HepG2 (cell line): ENCODE measurements around the gene ZBTB26. TPM values are rescaled to one million over a fixed set of nuclear protein-coding genes. Genes with fewer than 3 reads are reported as not detected.

Experiments used
- ATAC-seq: fragments of 200-7000 bp; cut with Tn5 transposase; 3 replicates; pipeline ENCODE4 v1.9.1; 2020; ENCODE audit warnings: mild to moderate bottlenecking, moderate library complexity
- BruUV-seq: library from RNA; stranded (reverse); fragments of 400-500 nt; replicated peaks from 2 replicates; lab custom pipeline; 2021; lab: Mats Ljungman, UMichigan
- CTCF ChIA-PET: fragments of 300-600 bp; formaldehyde crosslinking; extraction: SDS; loops from one replicate; lab custom pipeline; 2021; ENCODE audit warnings: low total read pairs, inconsistent platforms, low intra/inter-chr PET ratio; lab: Yijun Ruan, JAX
- POLR2A ChIA-PET: fragments of 350-600 bp; sonication (Branson Sonifier 250); formaldehyde crosslinking; loops from one replicate; lab custom pipeline; 2020; ENCODE audit warnings: antibody characterized with exemption, inconsistent platforms; lab: Yijun Ruan, JAX
- DNase-seq: peaks from one replicate; pipeline ENCODE4 v3.0.0-alpha.2; 2015; ENCODE audit warnings: low spot score
- FAIRE-seq: peaks from 3 replicates; lab custom pipeline; 2011; peaks lifted over from hg19 to GRCh38; lab: Jason Lieb, UNC
- H2AFZ ChIP-seq: one replicate; pipeline ENCODE4 v1.6.1; 2011; ENCODE audit warnings: low read length, inconsistent platforms
- H3K27ac ChIP-seq: fragments of 300-600 bp; 3 replicates; pipeline ENCODE4 v1.8.0; 2011; ENCODE audit warnings: mixed run types, mild to moderate bottlenecking, mixed read lengths, low read length, inconsistent platforms; ENCODE audit not compliant: insufficient read depth; ENCODE audit errors: extremely low read length
- H3K27me3 ChIP-seq, 2 experiments: fragments of 200-600 bp in 1 of 2; 2 replicates in 1 of 2; 3 replicates in 1 of 2; pipeline versions ENCODE4 v1.6.0 to v1.8.0; 2011; ENCODE audit warnings: low read length in 2 of 2, mild to moderate bottlenecking in 2 of 2, moderate library complexity in 2 of 2, inconsistent platforms in 1 of 2; ENCODE audit not compliant: insufficient read depth in 2 of 2, control insufficient read depth in 1 of 2
- H3K36me3 ChIP-seq, 2 experiments: fragments of 200-600 bp in 1 of 2; replicated peaks in 1 of 2; 2 replicates in 1 of 2; 3 replicates in 1 of 2; pipeline versions ENCODE4 v1.5.1 to v1.8.0; 2011; ENCODE audit warnings: low read length in 2 of 2, inconsistent platforms in 1 of 2; ENCODE audit not compliant: insufficient read depth in 2 of 2, control insufficient read depth in 1 of 2
- H3K4me1 ChIP-seq: 2 replicates; pipeline ENCODE4 v1.5.1; 2012; ENCODE audit warnings: low read length, inconsistent platforms; ENCODE audit not compliant: insufficient read depth
- H3K4me2 ChIP-seq: 2 replicates; pipeline ENCODE4 v1.6.0; 2011; ENCODE audit warnings: low read depth, low read length, inconsistent platforms
- H3K4me3 ChIP-seq, 3 experiments: fragments of 200-600 bp in 1 of 3; sonication (generic), shearing (Covaris generic) in 1 of 3; replicated peaks in 1 of 3; 2 replicates each; pipeline ENCODE4 v1.5.1; 2011 to 2016; ENCODE audit warnings: low read length in 3 of 3, inconsistent platforms in 2 of 3, low read depth in 2 of 3, mild to moderate bottlenecking in 2 of 3, control low read depth in 1 of 3, mixed read lengths in 1 of 3; ENCODE audit not compliant: insufficient read depth in 1 of 3
- H3K79me2 ChIP-seq: one replicate; pipeline ENCODE4 v1.6.1; 2011; ENCODE audit warnings: low read length, inconsistent platforms; ENCODE audit not compliant: insufficient read depth
- H3K9ac ChIP-seq: 2 replicates; pipeline ENCODE4 v1.6.0; 2011; ENCODE audit warnings: mild to moderate bottlenecking, low read depth, low read length, inconsistent platforms; ENCODE audit not compliant: insufficient read depth
- H3K9me3 ChIP-seq: 2 replicates; pipeline ENCODE4 v1.5.1; 2012; ENCODE audit warnings: mild to moderate bottlenecking, low read length
- H4K20me1 ChIP-seq: 2 replicates; pipeline ENCODE4 v1.6.0; 2011; ENCODE audit warnings: inconsistent platforms, mild to moderate bottlenecking, low read length, moderate library complexity; ENCODE audit not compliant: insufficient read depth
- KLF15 ChIP-seq: sonication (generic); formaldehyde crosslinking; IDR thresholded peaks from 2 replicates; pipeline ENCODE4 v1.8.1; 2023; ENCODE audit warnings: borderline replicate concordance, mild to moderate bottlenecking, inconsistent platforms, missing genetic modification reagents, mixed read lengths
- SSRP1 ChIP-seq: IDR thresholded peaks from 2 replicates; pipeline ENCODE4 v1.6.1; 2016; ENCODE audit warnings: control low read depth
- TEAD3 ChIP-seq: optimal IDR thresholded peaks from 2 replicates; pipeline ENCODE3; 2016; ENCODE audit warnings: borderline replicate concordance
- WGBS: methylation state at CpG from one replicate; pipeline ENCODE4 v1.1.6; 2017; ENCODE audit warnings: low lambda C conversion rate; 5-methylcytosine and 5-hydroxymethylcytosine counted together
- in situ Hi-C: cut with HindIII; loops from 2 replicates; pipeline ENCODE4 v1.10.0; 2017; ENCODE audit warnings: low pct_unique_long_range_greater_than_20kb; ENCODE audit not compliant: extremely low pct_ligation_motif_present
- intact Hi-C: fragments of 100-400 bp; cut with micrococcal nuclease; formaldehyde crosslinking; loops from one replicate; pipeline ENCODE4 v1.10.0; 2022; ENCODE audit not compliant: unreplicated experiment
- polyA plus RNA-seq, 8 experiments: library from polyadenylated mRNA; depleted of rRNA in 3 of 8; stranded (reverse) in 7 of 8; unstranded in 1 of 8; fragments of >200 nt; fragmentation: Illumina TruSeq in 4 of 8; extraction: Trizol in 4 of 8; gene quantifications; 2 replicates each; pipeline versions ENCODE4 v1.2.1 to v1.2.3, GENCODE V29; 2011 to 2016; ENCODE audit warnings: low read depth in 4 of 8, missing spikeins in 1 of 8, mixed read lengths in 1 of 8; ENCODE audit not compliant: insufficient read depth in 1 of 8
- total RNA-seq, 5 experiments: library from RNA; depleted of rRNA; stranded (reverse); fragments of >200 nt; fragmentation: Illumina TruSeq; extraction: Trizol; gene quantifications; 2 replicates each; pipeline ENCODE4 v1.2.3, GENCODE V29; 2016; ENCODE audit warnings: low read depth in 1 of 5
- TF ChIP-seq, protein P1 (sequence below): sonication (generic); formaldehyde crosslinking; IDR thresholded peaks from 2 replicates; pipeline ENCODE4 v1.4.0; 2020; ENCODE audit warnings: mild to moderate bottlenecking, missing genetic modification reagents
- TF ChIP-seq, protein P2 (sequence below): IDR thresholded peaks from 2 replicates; pipeline ENCODE4 v1.6.1; 2016; ENCODE audit warnings: low read depth, control low read depth

ZBTB26 gene
- total and polyA plus RNA-seq, 2 of the 13 experiments (the other 11 are each of a cell fraction or from before 2014, with no cell fraction given) = 4.5 to 8.6 TPM

DNA sequence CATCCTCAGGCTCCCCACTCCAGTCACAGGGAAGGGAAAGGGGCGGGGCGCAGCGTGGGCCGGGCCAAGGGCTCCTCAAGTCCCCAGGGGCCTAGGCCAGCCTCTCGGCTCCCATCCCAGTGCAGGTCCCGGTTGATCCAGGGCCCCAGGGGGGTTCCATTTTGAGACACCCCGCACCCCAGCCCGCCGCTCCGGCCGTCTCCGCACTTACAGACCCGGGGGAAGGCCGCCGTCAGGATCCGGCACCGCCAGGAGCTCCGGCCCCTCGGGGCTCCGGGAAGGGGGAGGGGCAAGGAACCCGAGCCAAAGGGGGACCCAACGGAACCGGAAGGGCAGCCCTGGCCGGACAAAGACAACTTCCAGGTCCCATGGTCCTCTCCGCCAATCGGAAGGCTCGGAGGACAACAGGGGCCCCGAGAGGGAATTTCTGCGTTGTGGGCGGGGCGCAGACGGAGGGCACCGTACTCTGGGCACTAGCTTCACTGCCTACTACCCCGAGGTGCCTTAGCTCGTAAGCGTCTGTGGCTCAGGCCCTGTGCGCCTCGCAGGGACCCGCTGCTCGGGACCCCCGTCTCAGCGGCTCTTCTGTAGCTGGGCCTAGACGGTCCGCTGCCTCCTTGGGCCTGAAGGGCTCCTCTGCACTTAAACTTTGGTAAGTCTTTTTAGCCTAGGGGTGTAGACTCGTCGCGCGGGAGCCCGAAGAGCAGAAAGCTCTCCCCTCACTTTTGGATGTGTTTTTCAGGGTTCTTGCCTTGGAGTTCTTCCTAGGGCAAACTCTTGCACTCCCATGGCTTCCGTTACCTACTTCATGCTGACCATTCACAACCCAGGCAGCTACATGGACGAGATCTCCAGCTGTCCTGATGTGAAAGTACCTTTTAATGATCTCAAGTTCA, at the start of gene ZBTB26 (continued):
- TF ChIP-seq, protein P1, sequence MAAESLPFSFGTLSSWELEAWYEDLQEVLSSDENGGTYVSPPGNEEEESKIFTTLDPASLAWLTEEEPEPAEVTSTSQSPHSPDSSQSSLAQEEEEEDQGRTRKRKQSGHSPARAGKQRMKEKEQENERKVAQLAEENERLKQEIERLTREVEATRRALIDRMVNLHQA (CRISPR knock-in tag) = no peak
- no peak; the same call in 1 of the 2 replicates for TF ChIP-seq KLF15 (CRISPR knock-in tag)
- no peak; the same call in 1 of the 2 replicates for TF ChIP-seq SSRP1 (CRISPR knock-in tag)

DNA sequence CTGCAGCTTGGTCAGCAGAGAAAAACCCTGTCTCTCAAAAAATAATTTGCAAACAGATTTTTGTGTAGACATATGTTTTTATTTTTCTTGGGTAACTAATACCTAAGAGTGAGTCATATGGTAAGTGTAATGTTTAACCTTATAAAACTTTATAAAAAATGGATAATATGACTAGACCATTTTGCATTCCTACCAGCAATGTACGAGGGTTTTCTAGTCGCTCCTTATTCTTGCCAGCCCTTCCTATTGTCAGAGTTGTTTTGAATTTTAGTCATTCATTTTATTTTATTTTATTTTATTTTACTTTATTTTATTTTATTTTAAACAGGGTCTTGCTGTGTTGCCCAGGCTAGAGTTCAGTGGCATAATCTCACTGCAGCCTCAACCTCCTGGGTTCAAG, 47.3 kb upstream of the ZBTB26 start:
- BruUV-seq = no TSS peak
- WGBS = 46% methylated on average over 2 of the region's 2 CpGs
- in situ Hi-C loops = no loop called here

DNA sequence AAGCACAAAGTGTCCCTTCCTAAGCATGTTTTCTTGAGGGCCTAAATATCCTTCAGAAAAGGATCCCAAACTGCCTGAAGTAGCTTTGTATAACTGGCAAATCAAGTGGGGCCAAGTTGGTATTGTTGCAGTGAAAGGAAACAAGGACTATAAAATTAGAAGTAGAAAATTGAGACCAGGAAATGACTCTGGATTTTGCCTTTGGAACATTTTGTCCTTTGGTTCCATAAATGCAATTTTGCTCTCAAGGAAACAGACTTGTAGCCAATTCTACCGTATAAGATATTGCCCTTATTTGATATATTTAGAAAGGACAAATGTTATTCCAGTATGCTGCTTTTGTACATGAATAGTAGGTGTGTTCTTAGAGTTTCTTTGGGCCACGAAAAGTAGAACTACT, 43.9 kb upstream of the ZBTB26 start:
- no peak overlapping the region for H2AFZ ChIP-seq
- no peak for DNase-seq
- FAIRE-seq = no peak
- H3K4me1 ChIP-seq = no peaks in the 10 kb centered on the region
- H3K27me3 ChIP-seq = no peaks in the 10 kb centered on the region
- H3K9ac ChIP-seq = no peak overlapping the region
- H4K20me1 ChIP-seq = no peaks in the 10 kb centered on the region
- H3K27ac ChIP-seq = no peak overlapping the region
- POLR2A ChIA-PET = no interaction called here
- TF ChIP-seq, protein P2, sequence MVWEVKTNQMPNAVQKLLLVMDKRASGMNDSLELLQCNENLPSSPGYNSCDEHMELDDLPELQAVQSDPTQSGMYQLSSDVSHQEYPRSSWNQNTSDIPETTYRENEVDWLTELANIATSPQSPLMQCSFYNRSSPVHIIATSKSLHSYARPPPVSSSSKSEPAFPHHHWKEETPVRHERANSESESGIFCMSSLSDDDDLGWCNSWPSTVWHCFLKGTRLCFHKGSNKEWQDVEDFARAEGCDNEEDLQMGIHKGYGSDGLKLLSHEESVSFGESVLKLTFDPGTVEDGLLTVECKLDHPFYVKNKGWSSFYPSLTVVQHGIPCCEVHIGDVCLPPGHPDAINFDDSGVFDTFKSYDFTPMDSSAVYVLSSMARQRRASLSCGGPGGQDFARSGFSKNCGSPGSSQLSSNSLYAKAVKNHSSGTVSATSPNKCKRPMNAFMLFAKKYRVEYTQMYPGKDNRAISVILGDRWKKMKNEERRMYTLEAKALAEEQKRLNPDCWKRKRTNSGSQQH (CRISPR knock-in tag) = no peak
- TF ChIP-seq, all 625 proteins: peak for 0
- Histone ChIP-seq H3K79me2 (peaks cover 4% of the 10 kb centered on the region), H3K4me3 (no peak overlapping the region), H3K4me2 (no peak overlapping the region), H3K9me3 (no peaks in the 10 kb centered on the region), H3K36me3 (peaks cover 0 to 25% of the 10 kb centered on the region in 2 experiments; a peak in 3 of 5 replicates)
- in situ Hi-C loops (no loop called here), intact Hi-C loops (no loop called here)
- ATAC-seq = no peak
- no TSS peak for BruUV-seq
- CTCF ChIA-PET = no interaction called here
- 96% methylated on average over 2 of the region's 2 CpGs for WGBS

More for the DNA sequence above, 47.3 kb upstream of the ZBTB26 start:
- no peaks in the 10 kb centered on the region for H3K4me1 ChIP-seq
- no peaks in the 10 kb centered on the region for H4K20me1 ChIP-seq
- no peak for TF ChIP-seq TEAD3
- H3K4me2 ChIP-seq = no peak overlapping the region
- ATAC-seq (no peak), DNase-seq (no peak), FAIRE-seq (no peak)
- H3K9me3 ChIP-seq = no peaks in the 10 kb centered on the region
- CTCF ChIA-PET = no interaction called here
- H2AFZ ChIP-seq = no peak overlapping the region
- H3K79me2 ChIP-seq = peaks cover 4% of the 10 kb centered on the region
- no peak overlapping the region for H3K4me3 ChIP-seq
- H3K36me3 ChIP-seq = peaks cover 0 to 13% of the 10 kb centered on the region in 2 experiments; a peak in 2 of 5 replicates
- H3K27me3 ChIP-seq = no peaks in the 10 kb centered on the region
- intact Hi-C loops = no loop called here
- H3K27ac ChIP-seq = no peak overlapping the region
- no peak overlapping the region for H3K9ac ChIP-seq
- POLR2A ChIA-PET = no interaction called here
